Measurements from ENCODE around the gene FCN3.

FCN3 gene

DNA sequence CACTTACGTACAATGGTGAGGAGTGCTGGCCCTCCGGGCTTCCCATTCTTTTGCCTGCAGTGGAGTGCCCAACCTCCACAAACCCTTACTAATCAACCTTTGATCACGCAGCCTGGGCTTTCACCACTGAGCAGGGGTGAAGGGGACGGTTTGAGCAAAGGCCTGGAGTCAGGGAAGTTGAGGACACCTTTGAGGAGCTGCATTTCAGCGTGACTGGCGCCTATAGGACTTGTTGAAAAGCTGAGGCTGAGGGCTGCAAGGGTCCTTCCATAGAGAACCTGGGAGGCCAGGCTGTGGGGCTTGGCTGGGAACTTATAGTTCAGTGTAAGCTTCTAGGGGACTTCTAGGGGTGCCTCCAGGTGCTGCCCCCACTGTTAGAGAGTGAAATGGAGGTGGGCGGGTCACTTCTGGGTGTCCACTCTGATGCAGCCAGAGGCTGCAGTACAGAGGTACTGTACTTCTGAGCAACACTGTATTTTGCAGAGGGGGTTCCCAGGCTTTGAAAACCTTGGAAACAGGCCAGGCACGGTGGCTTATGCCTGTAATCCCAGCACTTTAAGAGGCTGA is 23.0 kb downstream of the FCN3 start:
- H3K4me3 ChIP-seq (ENCODE audit: low read length): no peak overlapping the region
- no peak for TF ChIP-seq CTCF (IDR thresholded peaks at IDR 0.05; ENCODE audit: insufficient read depth, low read depth, low read length, missing control alignments)
- DNase-seq (ENCODE audit: low read depth): no peak

GRCh38 chr1:27350663-27351540 is 23.7 kb downstream of the FCN3 start:
- TF ChIP-seq CTCF (IDR thresholded peaks at IDR 0.05; ENCODE audit: insufficient read depth, low read depth, low read length, missing control alignments): no peak
- no peak overlapping the region for H3K4me3 ChIP-seq (ENCODE audit: low read length)
- no peak for DNase-seq (ENCODE audit: low read depth)

DNA sequence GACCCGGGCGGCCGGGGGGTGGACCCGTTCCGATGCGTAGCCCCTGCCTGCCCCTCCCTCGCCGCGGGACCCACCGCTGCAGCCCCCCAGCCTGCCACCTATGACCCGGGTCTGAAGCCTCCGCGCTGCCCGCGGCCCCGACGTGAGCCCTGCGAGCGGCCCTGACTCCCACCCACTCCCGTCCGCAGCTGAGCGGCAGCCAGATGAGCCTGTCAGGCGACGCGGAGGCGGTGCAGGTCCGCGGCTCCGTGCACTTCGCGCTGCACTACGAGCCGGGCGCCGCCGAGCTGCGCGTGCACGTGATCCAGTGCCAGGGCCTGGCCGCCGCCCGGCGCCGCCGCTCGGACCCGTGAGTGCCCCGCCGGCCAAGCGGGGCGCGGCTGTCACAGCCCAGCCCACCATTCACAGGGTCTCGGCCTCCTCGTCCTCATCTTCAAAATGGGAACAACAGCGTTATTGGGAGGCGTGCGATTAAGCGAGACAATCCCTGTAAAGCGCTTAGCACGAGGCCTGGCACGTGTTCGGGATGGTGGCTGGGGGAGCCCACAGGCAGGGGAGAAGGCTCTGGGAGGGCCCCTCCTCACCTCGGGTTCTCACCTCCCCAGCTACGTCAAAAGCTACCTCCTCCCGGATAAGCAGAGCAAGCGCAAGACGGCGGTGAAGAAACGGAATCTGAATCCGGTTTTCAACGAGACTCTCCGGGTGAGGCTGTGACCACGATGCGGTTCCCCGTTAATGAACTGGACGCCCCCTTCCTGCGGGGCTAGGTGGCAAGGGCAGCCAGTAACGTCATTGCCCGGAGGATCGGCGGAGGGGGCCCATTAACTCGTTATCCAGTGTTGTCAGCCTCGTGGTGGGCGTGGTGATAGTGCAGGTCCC is 24.6 kb downstream of the FCN3 start:
- no peak overlapping the region for H3K4me3 ChIP-seq (ENCODE audit: low read length)
- DNase-seq (ENCODE audit: low read depth): peak; percentile 54
- no peak for TF ChIP-seq CTCF (IDR thresholded peaks at IDR 0.05; ENCODE audit: insufficient read depth, low read depth, low read length, missing control alignments)

- H3K4me3 ChIP-seq (ENCODE audit: low read length): no peak overlapping the region
- TF ChIP-seq CTCF (IDR thresholded peaks at IDR 0.05; ENCODE audit: insufficient read depth, low read depth, low read length, missing control alignments): no peak
- DNase-seq (ENCODE audit: low read depth): peak; percentile 88
These were observed 25.5 kb downstream of the FCN3 start for GRCh38 chr1:27348861-27349783.

DNA sequence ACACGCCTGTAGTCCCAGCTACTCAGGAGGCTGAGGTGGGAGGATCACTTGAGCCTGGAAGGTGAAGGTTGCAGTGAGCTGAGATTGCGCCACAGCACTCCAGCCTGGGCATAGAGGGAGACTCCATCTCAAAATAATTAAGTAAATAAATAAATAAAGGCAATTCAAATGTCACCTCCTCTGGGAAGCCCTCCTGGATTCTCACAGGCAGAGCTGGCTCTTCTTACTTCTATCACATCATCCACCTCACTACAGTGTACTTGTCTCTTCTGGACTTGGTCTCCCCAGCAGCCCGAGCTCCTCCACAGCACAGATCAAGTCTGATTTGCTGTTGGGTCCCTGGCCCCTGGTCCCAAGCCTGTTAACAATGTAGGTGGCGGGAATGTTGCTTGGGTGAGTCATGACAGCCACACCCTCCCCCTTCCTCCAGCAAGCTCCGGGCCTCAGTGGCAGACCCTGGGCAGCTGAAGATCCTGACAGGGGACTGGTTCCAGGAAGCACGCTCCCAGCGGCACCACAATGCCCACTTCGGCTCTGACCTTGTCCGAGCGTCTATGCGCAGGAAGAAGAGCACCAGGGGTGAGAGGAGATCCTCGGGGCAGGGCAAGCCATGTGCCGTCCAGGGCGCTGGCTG is 27.5 kb downstream of the FCN3 start:
- DNase-seq (ENCODE audit: low read depth): peak; percentile 61
- no peak overlapping the region for H3K4me3 ChIP-seq (ENCODE audit: low read length)
- no peak for TF ChIP-seq CTCF (IDR thresholded peaks at IDR 0.05; ENCODE audit: insufficient read depth, low read depth, low read length, missing control alignments)

DNA sequence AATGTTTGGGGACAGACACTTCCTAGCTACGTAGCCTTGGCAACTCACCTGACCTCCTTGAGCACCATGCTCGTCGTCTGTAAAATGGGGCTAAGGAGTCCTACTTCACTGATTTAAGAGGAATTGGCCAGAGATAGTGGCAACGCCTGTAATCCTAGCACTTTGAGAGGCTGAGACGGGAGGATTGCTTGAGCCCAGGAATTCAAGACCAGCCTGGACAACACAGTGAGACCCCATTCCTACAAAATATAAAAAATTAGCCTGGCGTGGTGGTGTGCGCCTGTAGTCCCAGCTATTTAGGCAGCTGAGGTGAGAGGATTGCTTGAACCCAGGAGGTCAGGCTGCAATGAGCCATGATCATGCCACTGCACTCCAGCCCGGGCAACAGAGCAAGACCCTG is 28.3 kb downstream of the FCN3 start:
- H3K4me3 ChIP-seq (ENCODE audit: low read length): no peak overlapping the region
- no peak for TF ChIP-seq CTCF (IDR thresholded peaks at IDR 0.05; ENCODE audit: insufficient read depth, low read depth, low read length, missing control alignments)
- DNase-seq (ENCODE audit: low read depth): no peak
